Gastroesophageal sphincter (tissue), 3 donors: ENCODE data around the gene SIGLEC6.

ENCODE experiments used
- POLR2AphosphoS5 ChIP-seq: sonication (generic); formaldehyde crosslinking; IDR thresholded peaks from one replicate; pipeline ENCODE4 v1.6.1; 2017; ENCODE audit warnings: antibody characterized with exemption
- TF ChIP-seq, protein P1 (sequence below), 4 experiments: fragments of 200-600 bp in 2 of 4; fragments of 450-650 bp in 2 of 4; sonication (generic) in 1 of 4; IDR thresholded peaks; one replicate each; pipeline ENCODE4 v1.5.1; 2017 to 2019; ENCODE audit warnings: antibody characterized with exemption in 4 of 4, mild to moderate bottlenecking in 2 of 4, moderate library complexity in 2 of 4

DNA sequence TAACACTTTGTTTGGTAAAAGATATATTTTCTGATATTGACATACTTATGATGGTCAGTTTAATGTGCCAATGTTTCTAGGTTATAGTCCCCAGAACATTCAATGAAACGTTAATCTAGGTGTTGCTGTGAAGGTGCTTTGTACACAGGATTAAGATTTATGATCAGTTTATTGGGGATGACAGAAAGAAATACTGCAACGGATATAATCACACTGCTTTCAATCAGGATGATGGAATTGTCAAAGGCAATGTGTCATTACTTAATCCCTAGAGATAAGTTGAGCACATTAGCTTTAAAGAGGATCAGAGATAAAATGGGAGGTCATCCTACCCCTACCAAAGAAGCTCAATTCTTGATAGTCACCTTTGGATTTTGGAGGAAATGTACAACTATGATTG, 17.5 kb downstream of the SIGLEC6 start:
- TF ChIP-seq, protein P1, sequence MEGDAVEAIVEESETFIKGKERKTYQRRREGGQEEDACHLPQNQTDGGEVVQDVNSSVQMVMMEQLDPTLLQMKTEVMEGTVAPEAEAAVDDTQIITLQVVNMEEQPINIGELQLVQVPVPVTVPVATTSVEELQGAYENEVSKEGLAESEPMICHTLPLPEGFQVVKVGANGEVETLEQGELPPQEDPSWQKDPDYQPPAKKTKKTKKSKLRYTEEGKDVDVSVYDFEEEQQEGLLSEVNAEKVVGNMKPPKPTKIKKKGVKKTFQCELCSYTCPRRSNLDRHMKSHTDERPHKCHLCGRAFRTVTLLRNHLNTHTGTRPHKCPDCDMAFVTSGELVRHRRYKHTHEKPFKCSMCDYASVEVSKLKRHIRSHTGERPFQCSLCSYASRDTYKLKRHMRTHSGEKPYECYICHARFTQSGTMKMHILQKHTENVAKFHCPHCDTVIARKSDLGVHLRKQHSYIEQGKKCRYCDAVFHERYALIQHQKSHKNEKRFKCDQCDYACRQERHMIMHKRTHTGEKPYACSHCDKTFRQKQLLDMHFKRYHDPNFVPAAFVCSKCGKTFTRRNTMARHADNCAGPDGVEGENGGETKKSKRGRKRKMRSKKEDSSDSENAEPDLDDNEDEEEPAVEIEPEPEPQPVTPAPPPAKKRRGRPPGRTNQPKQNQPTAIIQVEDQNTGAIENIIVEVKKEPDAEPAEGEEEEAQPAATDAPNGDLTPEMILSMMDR (IDR thresholded peaks at IDR 0.05): no peak
- no peak for TF ChIP-seq POLR2AphosphoS5
